ENCODE measurements around the gene LARGE1. TPM values are rescaled to one million over a fixed set of nuclear protein-coding genes. Genes with fewer than 3 reads are reported as not detected.

The LARGE1 gene
- polyA plus RNA-seq, 1 experiment = 8.5 TPM

- TF ChIP-seq, protein P1, sequence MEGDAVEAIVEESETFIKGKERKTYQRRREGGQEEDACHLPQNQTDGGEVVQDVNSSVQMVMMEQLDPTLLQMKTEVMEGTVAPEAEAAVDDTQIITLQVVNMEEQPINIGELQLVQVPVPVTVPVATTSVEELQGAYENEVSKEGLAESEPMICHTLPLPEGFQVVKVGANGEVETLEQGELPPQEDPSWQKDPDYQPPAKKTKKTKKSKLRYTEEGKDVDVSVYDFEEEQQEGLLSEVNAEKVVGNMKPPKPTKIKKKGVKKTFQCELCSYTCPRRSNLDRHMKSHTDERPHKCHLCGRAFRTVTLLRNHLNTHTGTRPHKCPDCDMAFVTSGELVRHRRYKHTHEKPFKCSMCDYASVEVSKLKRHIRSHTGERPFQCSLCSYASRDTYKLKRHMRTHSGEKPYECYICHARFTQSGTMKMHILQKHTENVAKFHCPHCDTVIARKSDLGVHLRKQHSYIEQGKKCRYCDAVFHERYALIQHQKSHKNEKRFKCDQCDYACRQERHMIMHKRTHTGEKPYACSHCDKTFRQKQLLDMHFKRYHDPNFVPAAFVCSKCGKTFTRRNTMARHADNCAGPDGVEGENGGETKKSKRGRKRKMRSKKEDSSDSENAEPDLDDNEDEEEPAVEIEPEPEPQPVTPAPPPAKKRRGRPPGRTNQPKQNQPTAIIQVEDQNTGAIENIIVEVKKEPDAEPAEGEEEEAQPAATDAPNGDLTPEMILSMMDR (IDR thresholded peaks at IDR 0.05; ENCODE audit: insufficient read depth, low read depth, low read length) = no peak
- Histone ChIP-seq H3K4me3 (ENCODE audit: low read depth, low read length) (no peak overlapping the region), H3K36me3 (ENCODE audit: control insufficient read depth, insufficient read depth, low read length) (no peaks in the 10 kb centered on the region), H3K27me3 (ENCODE audit: control insufficient read depth, insufficient read depth, low read length) (no peaks in the 10 kb centered on the region)
- POLR2A ChIA-PET = no interaction called here
- no peak for DNase-seq (ENCODE audit: low read depth)
- CTCF ChIA-PET = interaction anchor here (0.7 to 4.8 kb wide), 4 partner anchors 11 to 623 kb away, joined by 4 to 66 read pairs (median 12); no protein-coding TSS in a partner anchor
Observed at GRCh38 chr22:33299245-33299956, 620.9 kb downstream of the LARGE1 start.

GRCh38 chr22:33296941-33297340 is 623.3 kb downstream of the LARGE1 start:
- H3K27me3 ChIP-seq (ENCODE audit: control insufficient read depth, insufficient read depth, low read length) = no peaks in the 10 kb centered on the region
- CTCF ChIA-PET = interaction anchor here (1.6 kb wide), 1 partner anchor 171 kb away, joined by 5 read pairs; no protein-coding TSS in a partner anchor
- no peak for DNase-seq (ENCODE audit: low read depth)
- H3K4me3 ChIP-seq (ENCODE audit: low read depth, low read length) = no peak overlapping the region
- TF ChIP-seq, protein P1 (IDR thresholded peaks at IDR 0.05; ENCODE audit: insufficient read depth, low read depth, low read length) = no peak
- H3K36me3 ChIP-seq (ENCODE audit: control insufficient read depth, insufficient read depth, low read length) = no peaks in the 10 kb centered on the region
- POLR2A ChIA-PET = no interaction called here

DNA sequence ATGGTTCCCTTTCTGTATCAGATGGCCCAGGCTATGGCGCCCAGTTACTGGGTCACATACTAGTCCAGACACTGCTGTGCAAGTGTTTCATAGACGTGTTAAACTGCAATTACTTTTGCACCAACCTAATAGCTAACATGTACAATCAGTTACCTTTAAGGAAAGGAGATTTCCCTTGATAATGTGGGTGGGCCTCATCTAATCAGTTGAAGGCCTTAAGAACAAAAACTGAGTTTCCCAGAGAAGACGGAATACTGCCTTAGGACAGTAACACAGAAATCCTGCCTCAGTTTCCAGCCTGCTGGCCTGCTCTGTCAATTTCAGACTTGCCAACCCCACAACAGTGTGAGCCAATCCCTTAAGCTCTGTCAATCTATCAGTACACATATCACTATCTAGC is 632.2 kb downstream of the LARGE1 start:
- DNase-seq (ENCODE audit: low read depth) = no peak
- POLR2A ChIA-PET = no interaction called here
- TF ChIP-seq, protein P1 (IDR thresholded peaks at IDR 0.05; ENCODE audit: insufficient read depth, low read depth, low read length) = no peak
- Histone ChIP-seq H3K36me3 (ENCODE audit: control insufficient read depth, insufficient read depth, low read length) (no peaks in the 10 kb centered on the region), H3K27me3 (ENCODE audit: control insufficient read depth, insufficient read depth, low read length) (no peaks in the 10 kb centered on the region), H3K4me3 (ENCODE audit: low read depth, low read length) (no peak overlapping the region)
- CTCF ChIA-PET = interaction anchor here (1.6 to 3.7 kb wide), 2 partner anchors 12 to 14 kb away, joined by 6 to 24 read pairs; no protein-coding TSS in a partner anchor

DNA sequence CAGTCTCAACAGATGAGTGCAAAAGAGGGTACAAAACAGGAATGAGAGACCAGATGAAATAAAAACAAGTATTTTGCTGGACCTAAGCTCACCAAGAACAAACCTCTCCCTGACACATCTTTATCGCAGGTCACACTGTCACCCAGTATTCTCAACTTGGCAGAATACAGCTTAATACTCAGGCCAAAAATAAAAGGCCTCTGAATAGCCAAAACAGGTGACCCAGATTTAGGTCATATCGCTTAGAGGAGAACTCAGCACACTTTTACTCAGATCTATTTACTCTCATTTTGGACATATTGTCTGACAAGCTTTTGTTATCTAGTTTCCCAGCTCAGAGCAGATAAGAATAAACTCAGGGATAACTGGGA is 645.2 kb downstream of the LARGE1 start:
- POLR2A ChIA-PET = no interaction called here
- TF ChIP-seq, protein P1 (IDR thresholded peaks at IDR 0.05; ENCODE audit: insufficient read depth, low read depth, low read length) = no peak

DNA sequence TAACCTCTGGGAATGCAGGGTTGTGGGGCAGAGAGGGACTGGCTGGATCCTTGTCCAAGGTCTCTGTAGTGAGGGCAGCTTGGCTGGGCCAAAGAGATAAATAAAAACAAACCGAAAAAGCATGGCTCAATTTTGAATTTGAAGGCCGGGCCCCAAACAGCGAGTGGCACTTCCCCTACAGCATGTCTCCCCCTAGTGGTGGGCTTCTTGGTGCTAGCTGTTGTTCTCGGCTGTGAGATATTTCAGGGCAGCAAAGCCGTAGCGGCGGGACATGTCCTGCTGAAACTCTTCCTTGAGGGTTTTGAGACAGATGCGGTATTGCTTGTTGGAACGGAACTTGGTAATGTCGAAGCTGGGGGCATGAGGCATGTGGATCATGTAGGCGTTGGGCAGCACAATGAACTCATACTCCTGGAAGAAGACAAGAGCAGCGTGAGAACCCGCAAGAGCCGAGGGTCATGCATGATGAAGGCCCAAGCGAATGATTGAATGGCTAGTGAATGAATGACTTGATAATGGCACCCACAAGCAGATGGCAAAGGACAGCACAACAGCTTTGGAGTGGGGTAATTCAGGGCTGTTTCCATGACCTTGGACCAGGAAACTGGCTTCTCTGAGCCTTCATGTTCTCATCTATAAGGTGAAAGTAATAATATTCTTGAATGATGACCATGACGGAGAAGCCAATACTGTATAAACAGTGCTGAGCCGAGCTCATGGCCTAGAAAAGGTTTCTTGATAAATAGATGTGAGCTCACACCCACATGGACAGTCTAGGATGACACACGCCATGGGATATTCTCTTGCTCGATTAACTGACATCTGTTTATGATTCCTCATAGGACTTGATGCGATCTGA is 645.8 kb downstream of the LARGE1 start:
- TF ChIP-seq, protein P1 (IDR thresholded peaks at IDR 0.05; ENCODE audit: insufficient read depth, low read depth, low read length) = peak; percentile 47
- ChIA-PET CTCF (interaction anchor here (2.0 kb wide), 1 partner anchor 27 kb away, joined by 6 read pairs; no protein-coding TSS in a partner anchor), POLR2A (no interaction called here)
- DNase-seq (ENCODE audit: low read depth) = no peak
- H3K36me3 ChIP-seq (ENCODE audit: control insufficient read depth, insufficient read depth, low read length) = no peaks in the 10 kb centered on the region
- H3K27me3 ChIP-seq (ENCODE audit: control insufficient read depth, insufficient read depth, low read length) = no peaks in the 10 kb centered on the region
- no peak overlapping the region for H3K4me3 ChIP-seq (ENCODE audit: low read depth, low read length)

More for the DNA sequence above, 645.2 kb downstream of the LARGE1 start:
- CTCF ChIA-PET = interaction anchor here (2.0 kb wide), 1 partner anchor 27 kb away, joined by 6 read pairs; no protein-coding TSS in a partner anchor
- DNase-seq (ENCODE audit: low read depth) = no peak
- Histone ChIP-seq H3K27me3 (ENCODE audit: control insufficient read depth, insufficient read depth, low read length) (no peaks in the 10 kb centered on the region), H3K4me3 (ENCODE audit: low read depth, low read length) (no peak overlapping the region), H3K36me3 (ENCODE audit: control insufficient read depth, insufficient read depth, low read length) (no peaks in the 10 kb centered on the region)

All from BJ (cell line).